ENCODE results near the gene ME1. TPM values are rescaled to one million over a fixed set of nuclear protein-coding genes. Genes with fewer than 3 reads are reported as not detected.

The ME1 gene
- total RNA-seq, 5 donors from 2014 or later (not counting 1 experiment from before 2014, with no cell fraction given): 0.10 to 1.0 (median 0.88) TPM

DNA sequence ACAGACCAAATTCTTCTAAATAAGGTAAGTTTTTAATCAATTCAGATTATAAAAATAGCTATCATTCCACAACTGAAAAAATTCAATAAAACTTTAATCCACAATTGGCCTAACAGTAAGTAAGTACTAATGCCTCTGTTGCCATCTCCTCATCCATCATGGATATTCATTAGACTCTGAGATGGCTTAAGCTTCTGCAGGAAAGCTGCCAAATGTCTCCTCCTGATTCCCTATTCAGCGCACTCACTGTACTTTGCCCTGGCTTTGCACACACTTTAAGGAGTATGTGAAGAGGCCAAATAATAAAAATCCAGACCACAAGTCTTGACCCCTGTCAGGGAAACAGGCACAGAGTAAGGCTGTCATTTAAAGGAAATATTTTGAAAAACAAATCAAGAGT, 261.3 kb downstream of the ME1 start:
- peaks cover 5 to 82% of the 10 kb centered on the region in 2 donors for H3K36me3 ChIP-seq (ENCODE audit: control insufficient read depth in 2 of 2, extremely low read depth in 1 of 2, insufficient read depth in 1 of 2, low read length in 1 of 2)
- no peaks in the 10 kb centered on the region for H3K9me3 ChIP-seq
- ATAC-seq (replicated peaks in 1 of 4) (no peak), DNase-seq (no peak)
- no peaks in the 10 kb centered on the region for H3K4me1 ChIP-seq (ENCODE audit: control insufficient read depth in 1 of 2, extremely low read depth in 1 of 2, insufficient read depth in 2 of 2, low read length in 2 of 2)
- no peaks in the 10 kb centered on the region for H3K9me3 Mint-ChIP-seq
- no peak overlapping the region for H3K27ac Mint-ChIP-seq
- no peak overlapping the region for H3K4me3 ChIP-seq (ENCODE audit: control insufficient read depth in 1 of 2, extremely low read depth in 1 of 2, low read length in 1 of 2)
- H3K36me3 Mint-ChIP-seq: peaks cover 61% of the 10 kb centered on the region
- H3K27me3 Mint-ChIP-seq: no peaks in the 10 kb centered on the region
- WGBS (ENCODE audit: insufficient coverage): no CpG with 5 or more reads among the region's 1 CpG
- no peaks in the 10 kb centered on the region for H3K27me3 ChIP-seq (replicated peaks in 1 of 2; ENCODE audit: control insufficient read depth in 2 of 2, extremely low read depth in 1 of 2, insufficient read depth in 2 of 2, low read length in 1 of 2)
- H3K4me3 Mint-ChIP-seq: no peak overlapping the region
- H3K4me1 Mint-ChIP-seq: peaks cover 0 to 1% (median 0%) of the 10 kb centered on the region in 3 donors
- ChIA-PET CTCF (no interaction called here), POLR2A (no interaction called here)
- H3K27ac ChIP-seq (ENCODE audit: low read length): no peak overlapping the region

DNA sequence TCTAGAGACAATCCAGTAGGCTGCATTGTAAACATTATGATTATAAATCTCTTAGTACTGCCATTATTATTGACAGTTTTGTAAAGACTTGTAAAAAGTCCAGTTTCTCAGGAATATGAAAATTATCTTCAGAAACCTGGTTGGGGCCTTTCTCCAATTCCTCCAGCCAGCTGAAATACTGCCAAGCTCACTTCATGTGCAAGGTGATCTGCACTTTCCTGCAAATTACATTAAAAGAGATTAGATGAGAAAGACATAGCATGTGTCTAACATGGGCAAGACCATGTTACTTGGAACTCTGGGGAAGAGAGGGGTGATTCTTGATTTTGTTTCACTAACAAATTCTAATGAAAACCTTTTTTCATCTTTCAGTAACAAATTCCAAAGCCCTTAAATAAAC, 261.7 kb downstream of the ME1 start:
- H3K4me1 Mint-ChIP-seq: peaks cover 0 to 3% (median 0%) of the 10 kb centered on the region in 3 donors

DNA sequence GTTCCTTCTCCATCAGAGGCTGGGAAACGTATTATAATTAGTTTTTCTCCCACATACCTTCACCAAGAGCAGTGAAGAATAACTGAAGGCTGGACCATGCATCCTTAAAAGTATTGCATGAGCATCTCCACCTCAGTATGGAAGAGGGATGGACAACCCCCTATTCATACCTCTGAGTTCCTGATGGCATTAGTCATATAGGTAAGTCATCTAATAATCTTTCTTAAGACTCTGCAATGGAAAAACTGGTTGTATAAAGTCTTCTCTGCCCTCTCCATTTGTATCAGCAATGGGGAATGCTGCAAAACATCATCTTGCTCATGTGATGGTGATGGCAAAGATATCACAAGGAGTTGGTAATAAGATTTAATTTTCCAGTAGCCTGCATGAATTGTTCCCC, 262.3 kb downstream of the ME1 start:
- peaks cover 6 to 80% of the 10 kb centered on the region in 2 donors for H3K36me3 ChIP-seq (ENCODE audit: control insufficient read depth in 2 of 2, extremely low read depth in 1 of 2, insufficient read depth in 1 of 2, low read length in 1 of 2)
- Mint-ChIP-seq H3K36me3 (peaks cover 65% of the 10 kb centered on the region), H3K4me3 (no peak overlapping the region)

More for the DNA sequence above, 261.7 kb downstream of the ME1 start:
- H3K4me1 ChIP-seq (ENCODE audit: control insufficient read depth in 1 of 2, extremely low read depth in 1 of 2, insufficient read depth in 2 of 2, low read length in 2 of 2): no peaks in the 10 kb centered on the region
- Mint-ChIP-seq H3K27ac (peak overlapping the region in 1 of 2 donors; percentile 6), H3K36me3 (peaks cover 61% of the 10 kb centered on the region), H3K4me3 (no peak overlapping the region), H3K27me3 (no peaks in the 10 kb centered on the region), H3K9me3 (no peaks in the 10 kb centered on the region)
- H3K9me3 ChIP-seq: no peaks in the 10 kb centered on the region
- POLR2A ChIA-PET: no interaction called here
- no peak for DNase-seq
- H3K27ac ChIP-seq (ENCODE audit: low read length): no peak overlapping the region
- peaks cover 6 to 80% of the 10 kb centered on the region in 2 donors for H3K36me3 ChIP-seq (ENCODE audit: control insufficient read depth in 2 of 2, extremely low read depth in 1 of 2, insufficient read depth in 1 of 2, low read length in 1 of 2)
- H3K27me3 ChIP-seq (replicated peaks in 1 of 2; ENCODE audit: control insufficient read depth in 2 of 2, extremely low read depth in 1 of 2, insufficient read depth in 2 of 2, low read length in 1 of 2): no peaks in the 10 kb centered on the region
- H3K4me3 ChIP-seq (ENCODE audit: control insufficient read depth in 1 of 2, extremely low read depth in 1 of 2, low read length in 1 of 2): no peak overlapping the region
- no peak for ATAC-seq (replicated peaks in 1 of 4)
- CTCF ChIA-PET: no interaction called here

DNA sequence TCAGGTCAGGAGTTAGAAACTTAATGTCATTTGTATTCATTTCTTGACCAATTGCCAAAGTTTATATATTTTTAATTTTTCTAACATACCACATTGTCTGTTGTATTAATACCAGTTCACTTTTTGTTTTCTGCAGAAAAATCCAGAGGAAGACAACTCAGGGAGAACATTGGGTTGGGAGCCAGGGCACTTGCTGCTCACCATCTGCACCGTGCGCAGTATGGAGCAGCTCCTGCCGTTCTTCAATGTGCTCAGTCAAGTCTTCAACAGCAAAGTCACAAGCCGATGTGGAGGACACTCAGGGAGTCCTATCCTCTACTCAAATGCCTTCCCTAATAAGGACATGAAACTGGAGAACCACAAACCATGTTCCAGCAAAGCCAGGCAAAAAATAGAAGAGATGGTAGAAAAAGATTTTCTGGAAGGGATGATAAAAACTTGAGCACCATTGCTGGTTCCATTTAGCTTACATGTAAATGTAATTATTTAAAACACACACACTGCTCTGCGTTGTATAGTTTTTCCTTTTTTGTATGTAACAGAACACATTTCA, 263.0 kb downstream of the ME1 start:
- ATAC-seq (replicated peaks in 1 of 4) (no peak), DNase-seq (no peak)
- ChIA-PET POLR2A (no interaction called here), CTCF (interaction anchor here in 1 of 2 donors (1.0 kb wide), 1 partner anchor 47 kb away, joined by 3 read pairs; no protein-coding TSS in a partner anchor)
- Mint-ChIP-seq H3K36me3 (peaks cover 63% of the 10 kb centered on the region), H3K9me3 (no peaks in the 10 kb centered on the region), H3K27me3 (no peaks in the 10 kb centered on the region), H3K27ac (peak overlapping the region in 1 of 2 donors; percentile 34), H3K4me1 (peaks cover 0 to 3% (median 0%) of the 10 kb centered on the region in 3 donors), H3K4me3 (no peak overlapping the region)
- Histone ChIP-seq H3K9me3 (no peaks in the 10 kb centered on the region), H3K4me1 (ENCODE audit: control insufficient read depth in 1 of 2, extremely low read depth in 1 of 2, insufficient read depth in 2 of 2, low read length in 2 of 2) (no peaks in the 10 kb centered on the region), H3K27me3 (replicated peaks in 1 of 2; ENCODE audit: control insufficient read depth in 2 of 2, extremely low read depth in 1 of 2, insufficient read depth in 2 of 2, low read length in 1 of 2) (no peaks in the 10 kb centered on the region), H3K4me3 (ENCODE audit: control insufficient read depth in 1 of 2, extremely low read depth in 1 of 2, low read length in 1 of 2) (no peak overlapping the region), H3K36me3 (ENCODE audit: control insufficient read depth in 2 of 2, extremely low read depth in 1 of 2, insufficient read depth in 1 of 2, low read length in 1 of 2) (peaks cover 6 to 80% of the 10 kb centered on the region in 2 donors), H3K27ac (ENCODE audit: low read length) (no peak overlapping the region)
- no CpG with 5 or more reads among the region's 5 CpGs for WGBS (ENCODE audit: insufficient coverage)

More for the DNA sequence above, 262.3 kb downstream of the ME1 start:
- no peak for ATAC-seq (replicated peaks in 1 of 4)
- peaks cover 0 to 3% (median 0%) of the 10 kb centered on the region in 3 donors for H3K4me1 Mint-ChIP-seq
- H3K27me3 Mint-ChIP-seq: no peaks in the 10 kb centered on the region
- no peak for DNase-seq
- WGBS (ENCODE audit: insufficient coverage): no CpG with 5 or more reads among the region's 1 CpG
- H3K4me1 ChIP-seq (ENCODE audit: control insufficient read depth in 1 of 2, extremely low read depth in 1 of 2, insufficient read depth in 2 of 2, low read length in 2 of 2): no peaks in the 10 kb centered on the region
- no peaks in the 10 kb centered on the region for H3K27me3 ChIP-seq (replicated peaks in 1 of 2; ENCODE audit: control insufficient read depth in 2 of 2, extremely low read depth in 1 of 2, insufficient read depth in 2 of 2, low read length in 1 of 2)
- ChIA-PET POLR2A (no interaction called here), CTCF (interaction anchor here in 1 of 2 donors (1.0 kb wide), 1 partner anchor 46 kb away, joined by 3 read pairs; no protein-coding TSS in a partner anchor)
- H3K27ac Mint-ChIP-seq: peak overlapping the region in 1 of 2 donors; percentile 6
- H3K4me3 ChIP-seq (ENCODE audit: control insufficient read depth in 1 of 2, extremely low read depth in 1 of 2, low read length in 1 of 2): no peak overlapping the region
- H3K9me3 ChIP-seq: no peaks in the 10 kb centered on the region
- no peaks in the 10 kb centered on the region for H3K9me3 Mint-ChIP-seq
- H3K27ac ChIP-seq (ENCODE audit: low read length): no peak overlapping the region

Other genes starting within 250 kb of the ME1 start
- gene PGM3, start 237.8 kb downstream of the ME1 start, total RNA-seq: 10 to 100 TPM; 18.8 to 26.0 (median 24.3) TPM
- 1 to 10 TPM; 1.5 to 4.1 (median 2.9) TPM for gene RWDD2A, start 237.7 kb downstream of the ME1 start, total RNA-seq
- gene PRSS35, start 81.5 kb upstream of the ME1 start, total RNA-seq: 1 to 10 TPM in 1 of 5 donors, under 1 TPM in 2, not detected in 2; 0.18 to 1.3 (median 0.44) TPM

Data from T-cell (primary cell).